LHCN-M2 (cell line): ENCODE results near the gene AGMO. TPM values are rescaled to one million over a fixed set of nuclear protein-coding genes. Genes with fewer than 3 reads are reported as not detected.
A peak's percentile ranks its signal among the peaks of the same experiment; 100 is the strongest.

Source experiments
- DNase-seq: peaks from one replicate; pipeline ENCODE4 v3.0.0-alpha.2; 2012; ENCODE audit warnings: low read depth
- total RNA-seq: library from RNA; depleted of rRNA; stranded (reverse); fragments of >200 nt; gene quantifications from 2 replicates; pipeline ENCODE4 v1.2.3, GENCODE V29; 2014

The AGMO gene
- total RNA-seq, 1 experiment from 2014 or later, result not detected

- DNase-seq, result peak; percentile 96
Observed at GRCh38 chr7:15461576-15461975, 100.2 kb downstream of the AGMO start.

GRCh38 chr7:15459018-15459615, 102.7 kb downstream of the AGMO start:
- DNase-seq, result peak; percentile 82

GRCh38 chr7:15457990-15458955, 103.5 kb downstream of the AGMO start:
- peak; percentile 75 for DNase-seq

- DNase-seq, result no peak
Observed at GRCh38 chr7:15452670-15453069, 109.1 kb downstream of the AGMO start.

GRCh38 chr7:15446722-15447121, 115.1 kb downstream of the AGMO start:
- no peak for DNase-seq

- peak; percentile 41 for DNase-seq
Observed at GRCh38 chr7:15446280-15446679, 115.5 kb downstream of the AGMO start.

GRCh38 chr7:15441915-15442314, 119.9 kb downstream of the AGMO start:
- DNase-seq, result no peak

- no peak for DNase-seq
Observed at GRCh38 chr7:15440482-15440881, 121.3 kb downstream of the AGMO start.

- DNase-seq, result peak; percentile 8
Observed at GRCh38 chr7:15439853-15440252, 122.0 kb downstream of the AGMO start.

- no peak for DNase-seq
Observed at GRCh38 chr7:15433151-15433550, 128.7 kb downstream of the AGMO start.

- no peak for DNase-seq
Observed at GRCh38 chr7:15430911-15431310, 130.9 kb downstream of the AGMO start.

- no peak for DNase-seq
Observed at GRCh38 chr7:15430191-15430590, 131.6 kb downstream of the AGMO start.

- DNase-seq, result peak; percentile 27
Observed at GRCh38 chr7:15424468-15424867, 137.3 kb downstream of the AGMO start.

- no peak for DNase-seq
Observed at GRCh38 chr7:15419596-15419995, 142.2 kb downstream of the AGMO start.

GRCh38 chr7:15418264-15418663, 143.6 kb downstream of the AGMO start:
- DNase-seq, result no peak

- DNase-seq, result no peak
Observed at GRCh38 chr7:15417341-15417988, 144.3 kb downstream of the AGMO start.

- DNase-seq, result no peak
Observed at GRCh38 chr7:15411019-15411418, 150.8 kb downstream of the AGMO start.

GRCh38 chr7:15407910-15408309, 153.9 kb downstream of the AGMO start:
- no peak for DNase-seq

GRCh38 chr7:15403751-15404150, 158.1 kb downstream of the AGMO start:
- DNase-seq, result peak; percentile 13

- DNase-seq, result no peak
Observed at GRCh38 chr7:15403315-15403714, 158.5 kb downstream of the AGMO start.

- no peak for DNase-seq
Observed at GRCh38 chr7:15402436-15403136, 159.2 kb downstream of the AGMO start.

GRCh38 chr7:15400440-15400839, 161.4 kb downstream of the AGMO start:
- DNase-seq, result no peak
